HCT116 (cell line): ENCODE results near the gene CRHR1. TPM values are rescaled to one million over a fixed set of nuclear protein-coding genes. Genes with fewer than 3 reads are reported as not detected.

Source experiments
- ATAC-seq: fragments of 200-7000 bp; cut with Tn5 transposase; 2 replicates; pipeline ENCODE4 v1.9.1; 2020; ENCODE audit warnings: mild to moderate bottlenecking, moderate library complexity
- BruUV-seq: library from RNA; stranded (reverse); fragments of 400-500 nt; replicated peaks from 2 replicates; lab custom pipeline; 2021; lab: Mats Ljungman, UMichigan
- CTCF ChIA-PET: fragments of 300-600 bp; sonication (Branson Sonifier 250); formaldehyde crosslinking; loops from one replicate; lab custom pipeline; 2021; ENCODE audit warnings: antibody characterized with exemption; lab: Charles Lee
- POLR2A ChIA-PET: fragments of 300-600, 350-600 bp; sonication (Branson Sonifier 250); formaldehyde crosslinking; loops from one replicate; lab custom pipeline; 2021; ENCODE audit warnings: antibody characterized with exemption; lab: Charles Lee
- RAD21 ChIA-PET, 2 experiments: fragments of 300-600 bp; sonication (Branson Sonifier 250); formaldehyde crosslinking; loops; one replicate each; lab custom pipeline; 2023; ENCODE audit warnings: low total read pairs in 2 of 2; ENCODE audit not compliant: uncharacterized antibody in 2 of 2, unreplicated experiment in 2 of 2, low non-redundant PET in 1 of 2; lab: Charles Lee
- DNase-seq: peaks from one replicate; pipeline ENCODE4 v3.0.0-alpha.2; 2010; ENCODE audit warnings: low read depth, low spot score
- H2AFZ ChIP-seq: fragments of 200-600 bp; shearing (Covaris generic), sonication (generic); 2 replicates; pipeline ENCODE4 v1.6.1; 2017; ENCODE audit warnings: low read depth, mixed run types, mixed read lengths, antibody characterized with exemption, low read length; ENCODE audit not compliant: poor library complexity, severe bottlenecking
- H3K27ac ChIP-seq: 2 replicates; pipeline ENCODE4 v1.5.1; 2012; ENCODE audit warnings: low read depth, low read length
- H3K27me3 ChIP-seq: fragments of 200-600 bp; sonication (generic); 2 replicates; pipeline ENCODE4 v1.6.1; 2016; ENCODE audit warnings: mixed run types, low read length, mixed read lengths; ENCODE audit not compliant: insufficient read depth
- H3K36me3 ChIP-seq, 2 experiments: fragments of 200-500 bp in 1 of 2; fragments of 200-600 bp in 1 of 2; sonication (Bioruptor generic) in 1 of 2; sonication (generic) in 1 of 2; 2 replicates each; pipeline versions ENCODE4 v1.5.1 to v1.6.1; 2014 to 2016; ENCODE audit warnings: low read length in 2 of 2, inconsistent platforms in 1 of 2, mixed read lengths in 1 of 2, mixed run types in 1 of 2; ENCODE audit not compliant: insufficient read depth in 2 of 2, control insufficient read depth in 1 of 2
- H3K4me1 ChIP-seq, 2 experiments: fragments of 200-600 bp in 1 of 2; sonication (generic) in 1 of 2; 2 replicates each; pipeline versions ENCODE4 v1.5.1 to v1.6.1; 2012 to 2017; ENCODE audit warnings: low read length in 2 of 2, inconsistent platforms in 1 of 2, mild to moderate bottlenecking in 1 of 2, mixed read lengths in 1 of 2, mixed run types in 1 of 2, moderate library complexity in 1 of 2; ENCODE audit not compliant: insufficient read depth in 2 of 2, control insufficient read depth in 1 of 2
- H3K4me2 ChIP-seq: fragments of 200-600 bp; sonication (generic); 2 replicates; pipeline ENCODE4 v1.6.1; 2017; ENCODE audit warnings: mixed run types, low read length, mixed read lengths
- H3K4me3 ChIP-seq, 2 experiments: fragments of 200-600 bp in 1 of 2; sonication (generic) in 1 of 2; replicated peaks in 1 of 2; 2 replicates each; pipeline ENCODE4 v1.5.1; 2011 to 2016; ENCODE audit warnings: low read length in 2 of 2, control low read depth in 1 of 2, low read depth in 1 of 2, mild to moderate bottlenecking in 1 of 2, mixed read lengths in 1 of 2, mixed run types in 1 of 2
- H3K79me2 ChIP-seq: fragments of 200-600 bp; sonication (generic); 2 replicates; pipeline ENCODE4 v1.6.1; 2017; ENCODE audit warnings: mild to moderate bottlenecking, mixed run types, low read length, moderate library complexity, mixed read lengths; ENCODE audit not compliant: insufficient read depth
- H3K9ac ChIP-seq: fragments of 200-600 bp; sonication (generic); 2 replicates; pipeline ENCODE4 v1.6.1; 2016; ENCODE audit warnings: low read length, mixed read lengths
- H3K9me2 ChIP-seq: fragments of 200-600 bp; sonication (generic), shearing (Covaris generic); 2 replicates; pipeline ENCODE4 v1.6.1; 2017; ENCODE audit warnings: mixed run types, mild to moderate bottlenecking, moderate library complexity; ENCODE audit not compliant: insufficient read depth
- H3K9me3 ChIP-seq, 2 experiments: fragments of 200-500 bp in 1 of 2; fragments of 200-600 bp in 1 of 2; sonication (Bioruptor generic) in 1 of 2; sonication (generic) in 1 of 2; 2 replicates each; pipeline ENCODE4 v1.6.1; 2014 to 2017; ENCODE audit warnings: low read length in 2 of 2, mixed read lengths in 2 of 2, inconsistent platforms in 1 of 2, low read depth in 1 of 2, mild to moderate bottlenecking in 1 of 2, mixed run types in 1 of 2, moderate library complexity in 1 of 2; ENCODE audit not compliant: control insufficient read depth in 1 of 2, insufficient read depth in 1 of 2
- H4K20me1 ChIP-seq: fragments of 200-600 bp; sonication (generic), shearing (Covaris generic); 2 replicates; pipeline ENCODE4 v1.6.1; 2017; ENCODE audit warnings: mixed run types, mild to moderate bottlenecking, moderate library complexity; ENCODE audit not compliant: insufficient read depth
- CBX3 ChIP-seq: IDR thresholded peaks from 2 replicates; pipeline ENCODE4 v1.6.1; 2012; ENCODE audit warnings: low read depth
- CEBPB ChIP-seq: IDR thresholded peaks from 2 replicates; pipeline ENCODE4 v1.6.1; 2012; ENCODE audit warnings: low read depth
- ELF1 ChIP-seq: IDR thresholded peaks from 2 replicates; pipeline ENCODE4 v1.6.1; 2012; ENCODE audit warnings: low read depth, borderline replicate concordance
- EZH2phosphoT487 ChIP-seq: fragments of 200-600 bp; IDR thresholded peaks from 2 replicates; pipeline ENCODE4 v1.6.1; 2018; ENCODE audit warnings: antibody characterized with exemption, borderline replicate concordance
- FOSL1 ChIP-seq: IDR thresholded peaks from 2 replicates; pipeline ENCODE4 v1.6.1; 2012; ENCODE audit warnings: low read depth
- JUND ChIP-seq: IDR thresholded peaks from 2 replicates; pipeline ENCODE4 v1.6.1; 2012
- POLR2A ChIP-seq: IDR thresholded peaks from 2 replicates; pipeline ENCODE4 v1.7.0; 2011; ENCODE audit warnings: borderline replicate concordance; ENCODE audit not compliant: insufficient read depth, insufficient read length; ENCODE audit errors: extremely low read depth
- POLR2AphosphoS5 ChIP-seq: IDR thresholded peaks from 2 replicates; pipeline ENCODE4 v1.6.1; 2011; ENCODE audit warnings: mild to moderate bottlenecking, low read depth, low read length, moderate library complexity
- SIN3A ChIP-seq: IDR thresholded peaks from 2 replicates; pipeline ENCODE4 v1.6.1; 2012; ENCODE audit warnings: low read depth
- SP1 ChIP-seq: IDR thresholded peaks from 2 replicates; pipeline ENCODE4 v1.6.1; 2012; ENCODE audit warnings: low read depth
- SRF ChIP-seq: IDR thresholded peaks from 2 replicates; pipeline ENCODE4 v1.6.1; 2012; ENCODE audit warnings: low read depth
- TCF7L2 ChIP-seq: IDR thresholded peaks from 2 replicates; pipeline ENCODE4 v1.7.0; 2011; ENCODE audit warnings: borderline replicate concordance, inconsistent platforms; ENCODE audit not compliant: insufficient read depth, insufficient read length; ENCODE audit errors: extremely low read depth
- YY1 ChIP-seq: IDR thresholded peaks from 2 replicates; pipeline ENCODE4 v1.6.1; 2011; ENCODE audit warnings: low read length, low read depth, moderate library complexity, mild to moderate bottlenecking; ENCODE audit not compliant: insufficient replicate concordance; ENCODE audit errors: extremely low read depth
- ZBTB33 ChIP-seq: IDR thresholded peaks from 2 replicates; pipeline ENCODE4 v1.6.1; 2011; ENCODE audit warnings: mild to moderate bottlenecking, low read length, moderate library complexity; ENCODE audit not compliant: insufficient replicate concordance; ENCODE audit errors: extremely low read depth
- ZFX ChIP-seq: fragments of 450-650 bp; IDR thresholded peaks from 2 replicates; pipeline ENCODE4 v1.6.1; 2017
- ZNF274 ChIP-seq: fragments of 200-500 bp; sonication (Bioruptor generic); IDR thresholded peaks from 2 replicates; pipeline ENCODE4 v1.6.1; 2014; ENCODE audit warnings: mild to moderate bottlenecking, low read depth, low read length, inconsistent platforms
- intact Hi-C: fragments of 100-400 bp; cut with micrococcal nuclease; formaldehyde crosslinking; loops from 2 replicates; pipeline ENCODE4 v1.10.0; 2022
- total RNA-seq: library from RNA; stranded (reverse); gene quantifications from one replicate; pipeline ENCODE4 v1.2.1, GENCODE V29; 2021; ENCODE audit not compliant: unreplicated experiment
- TF ChIP-seq, protein P1 (sequence below): IDR thresholded peaks from 2 replicates; pipeline ENCODE4 v1.6.1; 2012

Gene CRHR1
- total RNA-seq, 1 experiment from 2014 or later = 0.12 TPM

- Histone ChIP-seq H3K9me3 (no peaks in the 10 kb centered on the region), H3K4me3 (no peak overlapping the region), H3K79me2 (no peaks in the 10 kb centered on the region), H3K4me1 (no peaks in the 10 kb centered on the region), H3K27ac (no peak overlapping the region), H3K27me3 (peaks cover 16% of the 10 kb centered on the region; the same call in 1 of the 2 replicates), H3K36me3 (no peaks in the 10 kb centered on the region), H3K4me2 (no peak overlapping the region), H3K9me2 (no peaks in the 10 kb centered on the region), H2AFZ (no peak overlapping the region), H3K9ac (no peak overlapping the region), H4K20me1 (no peaks in the 10 kb centered on the region)
- ATAC-seq = peak; percentile 53
- ChIA-PET POLR2A (no interaction called here), CTCF (no interaction called here), RAD21 (no interaction called here)
- intact Hi-C loops = no loop called here
- TF ChIP-seq CEBPB (no peak), SP1 (no peak), ZFX (no peak), EZH2phosphoT487 (no peak), ELF1 (no peak), YY1 (no peak)
- no TSS peak for BruUV-seq
- DNase-seq = no peak
Measured at GRCh38 chr17:45753645-45754225, 30.4 kb upstream of the CRHR1 start.

DNA sequence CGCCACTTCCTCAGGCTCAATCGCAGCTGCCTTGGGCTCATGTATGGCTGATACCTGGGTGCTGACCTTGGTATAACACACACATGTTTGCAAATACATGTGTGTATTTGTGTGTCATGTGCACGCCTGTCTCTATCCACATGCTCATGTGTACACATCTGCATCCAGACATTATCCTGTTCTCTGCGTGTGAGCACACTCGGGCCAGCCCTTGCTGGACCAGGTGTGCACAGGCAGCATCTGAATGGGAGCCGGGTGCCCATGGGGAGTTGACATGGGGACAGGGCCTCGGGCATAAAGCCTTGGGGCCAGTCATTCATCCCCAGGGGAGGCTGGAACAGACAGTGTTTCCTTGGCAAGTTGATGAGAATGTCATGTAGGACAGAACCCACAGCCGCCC lies 29.1 kb upstream of the CRHR1 start:
- no peaks in the 10 kb centered on the region for H3K4me1 ChIP-seq
- no peak overlapping the region for H3K27ac ChIP-seq
- no peaks in the 10 kb centered on the region for H3K9me2 ChIP-seq
- H3K4me3 ChIP-seq = no peak overlapping the region
- H3K4me2 ChIP-seq = no peak overlapping the region
- no peaks in the 10 kb centered on the region for H3K36me3 ChIP-seq
- H3K27me3 ChIP-seq = peaks cover 16% of the 10 kb centered on the region; the same call in 1 of the 2 replicates
- H3K9ac ChIP-seq = no peak overlapping the region
- ATAC-seq (no peak), DNase-seq (no peak)
- POLR2A ChIA-PET = no interaction called here
- BruUV-seq = no TSS peak
- intact Hi-C loops = no loop called here
- no peaks in the 10 kb centered on the region for H3K79me2 ChIP-seq
- CTCF ChIA-PET = no interaction called here
- no peak overlapping the region for H2AFZ ChIP-seq
- H4K20me1 ChIP-seq = no peaks in the 10 kb centered on the region
- H3K9me3 ChIP-seq = no peaks in the 10 kb centered on the region
- RAD21 ChIA-PET = interaction anchor here in 1 of 2 experiments (0.6 kb wide), 1 partner anchor 41 kb away, joined by 3 read pairs; no protein-coding TSS in a partner anchor
- TF ChIP-seq JUND = no peak
- TF ChIP-seq CEBPB = no peak
- TF ChIP-seq CBX3 = no peak
- TF ChIP-seq SIN3A = no peak
- TF ChIP-seq, protein P1, sequence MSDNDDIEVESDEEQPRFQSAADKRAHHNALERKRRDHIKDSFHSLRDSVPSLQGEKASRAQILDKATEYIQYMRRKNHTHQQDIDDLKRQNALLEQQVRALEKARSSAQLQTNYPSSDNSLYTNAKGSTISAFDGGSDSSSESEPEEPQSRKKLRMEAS = no peak
- no peak for TF ChIP-seq TCF7L2
- TF ChIP-seq ZNF274 = no peak
- no peak for TF ChIP-seq FOSL1
- no peak for TF ChIP-seq POLR2A
- no peak for TF ChIP-seq POLR2AphosphoS5
- TF ChIP-seq SRF = no peak
- TF ChIP-seq ZBTB33 = no peak
- TF ChIP-seq YY1 = no peak
- TF ChIP-seq EZH2phosphoT487 = no peak
- no peak for TF ChIP-seq ZFX
